Lower leg skin (tissue), 4 donors: ENCODE measurements around the gene UGT2B7. TPM values are rescaled to one million over a fixed set of nuclear protein-coding genes. Genes with fewer than 3 reads are reported as not detected.

Experiments used
- DNase-seq, 2 donors: peaks; one replicate each; pipeline ENCODE4 v3.0.0-alpha.2; 2019; ENCODE audit warnings: low spot score in 2 of 2
- H3K4me3 ChIP-seq: fragments of 200-600 bp; sonication (generic); 2 replicates; pipeline ENCODE4 v1.5.1; 2017; ENCODE audit warnings: mild to moderate bottlenecking, low read depth; ENCODE audit not compliant: poor library complexity, severe bottlenecking
- POLR2A ChIP-seq, 2 donors: fragments of 450-650 bp; IDR thresholded peaks; one replicate each; pipeline ENCODE4 v1.6.1; 2016 to 2017; ENCODE audit warnings: antibody characterized with exemption in 2 of 2, mild to moderate bottlenecking in 1 of 2, moderate library complexity in 1 of 2
- WGBS, 2 donors: methylation state at CpG; one replicate each; pipeline ENCODE4 v1.1.5; 2018; 5-methylcytosine and 5-hydroxymethylcytosine counted together
- intact Hi-C: fragments of 100-400 bp; cut with DNase I; formaldehyde crosslinking; loops from one replicate; pipeline ENCODE4 v1.15.0; 2023; ENCODE audit warnings: low total_unique reads
- total RNA-seq, 4 donors: library from RNA; depleted of rRNA; stranded (reverse); fragments of >200 nt; gene quantifications; one replicate each; pipeline ENCODE4 v1.1.0, GENCODE V29; 2016
- TF ChIP-seq, protein P1 (sequence below), 3 donors: fragments of 450-650 bp; IDR thresholded peaks; one replicate each; pipeline ENCODE4 v1.5.1; 2016; ENCODE audit warnings: antibody characterized with exemption in 3 of 3, mild to moderate bottlenecking in 3 of 3, moderate library complexity in 2 of 3

Gene UGT2B7
- total RNA-seq, 4 donors from 2014 or later: 0.25 to 1.9 (median 0.56) TPM

DNA sequence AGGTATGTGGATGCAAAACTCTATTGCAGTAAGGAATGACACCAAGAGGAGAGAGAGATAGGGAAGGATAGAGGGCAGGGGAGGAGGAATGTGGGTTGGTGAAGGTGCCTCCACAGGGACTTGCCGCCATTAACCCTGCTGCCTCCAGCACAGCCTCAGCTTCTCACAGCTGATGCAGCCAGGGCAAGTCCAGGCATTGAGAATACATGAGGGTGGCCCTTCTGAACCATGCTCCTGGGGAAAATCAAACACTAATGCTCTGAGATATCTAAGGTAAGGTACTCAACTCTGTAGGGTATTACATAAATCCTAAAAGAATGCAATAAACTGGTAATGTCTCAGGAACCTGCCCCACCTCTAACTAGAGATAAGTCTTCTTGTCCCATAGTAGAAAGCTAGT, 28.7 kb downstream of the UGT2B7 start:
- no peak overlapping the region for H3K4me3 ChIP-seq
- no peak for DNase-seq
- 52 to 61% methylated on average over 1 of the region's 1 CpG for WGBS, 2 donors
- TF ChIP-seq, protein P1, sequence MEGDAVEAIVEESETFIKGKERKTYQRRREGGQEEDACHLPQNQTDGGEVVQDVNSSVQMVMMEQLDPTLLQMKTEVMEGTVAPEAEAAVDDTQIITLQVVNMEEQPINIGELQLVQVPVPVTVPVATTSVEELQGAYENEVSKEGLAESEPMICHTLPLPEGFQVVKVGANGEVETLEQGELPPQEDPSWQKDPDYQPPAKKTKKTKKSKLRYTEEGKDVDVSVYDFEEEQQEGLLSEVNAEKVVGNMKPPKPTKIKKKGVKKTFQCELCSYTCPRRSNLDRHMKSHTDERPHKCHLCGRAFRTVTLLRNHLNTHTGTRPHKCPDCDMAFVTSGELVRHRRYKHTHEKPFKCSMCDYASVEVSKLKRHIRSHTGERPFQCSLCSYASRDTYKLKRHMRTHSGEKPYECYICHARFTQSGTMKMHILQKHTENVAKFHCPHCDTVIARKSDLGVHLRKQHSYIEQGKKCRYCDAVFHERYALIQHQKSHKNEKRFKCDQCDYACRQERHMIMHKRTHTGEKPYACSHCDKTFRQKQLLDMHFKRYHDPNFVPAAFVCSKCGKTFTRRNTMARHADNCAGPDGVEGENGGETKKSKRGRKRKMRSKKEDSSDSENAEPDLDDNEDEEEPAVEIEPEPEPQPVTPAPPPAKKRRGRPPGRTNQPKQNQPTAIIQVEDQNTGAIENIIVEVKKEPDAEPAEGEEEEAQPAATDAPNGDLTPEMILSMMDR (IDR thresholded peaks at IDR 0.05): no peak
- no peak for TF ChIP-seq POLR2A (IDR thresholded peaks at IDR 0.05)
- intact Hi-C loops: no loop called here

DNA sequence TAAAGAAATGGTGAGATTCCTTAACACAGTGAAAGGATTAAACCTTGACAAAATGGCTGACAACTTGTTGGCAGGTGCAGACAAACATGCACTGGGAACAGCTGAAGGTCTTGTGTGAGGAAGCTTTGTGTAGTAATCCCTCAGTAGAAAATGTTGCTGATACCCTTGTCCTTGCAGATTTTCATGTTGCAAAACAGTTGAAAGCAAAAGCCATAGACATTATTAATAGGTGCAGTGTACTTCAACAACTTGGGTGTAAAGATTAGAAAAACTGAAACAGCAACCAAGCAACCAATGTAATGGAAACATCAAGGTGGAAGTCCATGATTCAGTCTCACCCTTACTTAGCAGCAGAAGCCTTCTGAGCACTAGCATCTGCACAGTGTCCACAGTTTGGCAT, 29.8 kb downstream of the UGT2B7 start:
- no peak overlapping the region for H3K4me3 ChIP-seq
- DNase-seq: no peak
- intact Hi-C loops: no loop called here
- TF ChIP-seq, protein P1 (IDR thresholded peaks at IDR 0.05): no peak
- TF ChIP-seq POLR2A (IDR thresholded peaks at IDR 0.05): no peak

GRCh38 chr4:69133993-69134392, 37.7 kb downstream of the UGT2B7 start:
- H3K4me3 ChIP-seq: no peak overlapping the region
- TF ChIP-seq POLR2A (IDR thresholded peaks at IDR 0.05): no peak
- TF ChIP-seq, protein P1 (IDR thresholded peaks at IDR 0.05): no peak
- intact Hi-C loops: no loop called here
- DNase-seq: no peak

DNA sequence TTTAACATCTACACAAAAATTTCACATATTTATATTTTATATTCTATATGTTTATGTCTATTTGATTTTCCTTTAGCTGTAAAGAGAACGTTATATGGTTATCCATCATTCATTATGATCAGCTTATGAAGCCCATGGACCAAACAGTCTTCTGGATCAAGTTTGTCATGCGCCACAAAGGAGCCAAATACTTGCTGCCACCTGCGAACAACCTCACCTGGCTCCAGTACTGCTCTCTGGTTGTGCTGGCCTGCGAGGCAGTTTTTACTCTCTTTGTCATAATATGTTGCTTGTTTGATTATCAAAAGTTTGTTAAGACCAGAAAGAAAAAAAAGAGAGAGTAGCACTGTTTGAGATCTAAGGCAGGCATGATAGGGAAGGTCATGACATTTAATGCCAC, 38.2 kb downstream of the UGT2B7 start:
- intact Hi-C loops: no loop called here
- no peak for DNase-seq
- TF ChIP-seq POLR2A (IDR thresholded peaks at IDR 0.05): no peak
- TF ChIP-seq, protein P1 (IDR thresholded peaks at IDR 0.05): no peak
- H3K4me3 ChIP-seq: no peak overlapping the region
- WGBS, 2 donors: 77 to 85% methylated on average over 4 of the region's 4 CpGs

DNA sequence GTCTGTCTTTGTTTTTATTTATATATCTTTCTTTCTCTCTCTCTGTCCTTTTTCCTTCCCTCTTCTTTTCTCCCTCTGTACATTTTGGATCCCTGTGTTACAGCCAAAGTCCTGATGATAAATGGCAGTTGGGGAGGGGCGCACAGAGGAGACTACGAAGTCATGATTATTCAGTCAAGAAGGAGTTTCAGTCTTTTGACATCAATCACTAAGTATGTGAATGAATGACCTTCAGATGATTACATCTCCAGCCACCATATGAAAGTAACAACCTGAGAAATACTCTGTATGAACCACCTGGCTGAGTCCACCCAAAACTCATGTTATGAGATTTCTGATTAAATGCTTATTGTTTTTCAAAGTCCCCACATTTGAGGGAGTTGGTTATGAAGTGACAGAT, 45.0 kb downstream of the UGT2B7 start:
- H3K4me3 ChIP-seq: no peak overlapping the region
- intact Hi-C loops: no loop called here

GRCh38 chr4:69147334-69147733, 51.1 kb downstream of the UGT2B7 start:
- TF ChIP-seq POLR2A (IDR thresholded peaks at IDR 0.05): no peak
- TF ChIP-seq, protein P1 (IDR thresholded peaks at IDR 0.05): no peak
- no peak for DNase-seq
- intact Hi-C loops: no loop called here
- H3K4me3 ChIP-seq: no peak overlapping the region
- WGBS, 2 donors: 83 to 88% methylated on average over 4 of the region's 4 CpGs

More for the DNA sequence above, 45.0 kb downstream of the UGT2B7 start:
- WGBS, 2 donors: 56 to 91% methylated on average over 2 of the region's 2 CpGs
- TF ChIP-seq POLR2A (IDR thresholded peaks at IDR 0.05): no peak
- TF ChIP-seq, protein P1 (IDR thresholded peaks at IDR 0.05): no peak
- no peak for DNase-seq
